Upper lobe of left lung (tissue), 4 donors: Measurements from ENCODE around the gene RGP1.

ENCODE experiments used
- CTCF ChIP-seq, 6 experiments: fragments of 450-650 bp in 4 of 6; fragments of 200-600 bp in 2 of 6; sonication (generic) in 2 of 6; IDR thresholded peaks; one replicate each; pipeline ENCODE4 v1.5.1; 2016 to 2019; ENCODE audit warnings: antibody characterized with exemption in 6 of 6
- POLR2AphosphoS5 ChIP-seq, 2 donors: sonication (generic); formaldehyde crosslinking; IDR thresholded peaks; one replicate each; pipeline ENCODE4 v1.5.1; 2017; ENCODE audit warnings: antibody characterized with exemption in 2 of 2

DNA sequence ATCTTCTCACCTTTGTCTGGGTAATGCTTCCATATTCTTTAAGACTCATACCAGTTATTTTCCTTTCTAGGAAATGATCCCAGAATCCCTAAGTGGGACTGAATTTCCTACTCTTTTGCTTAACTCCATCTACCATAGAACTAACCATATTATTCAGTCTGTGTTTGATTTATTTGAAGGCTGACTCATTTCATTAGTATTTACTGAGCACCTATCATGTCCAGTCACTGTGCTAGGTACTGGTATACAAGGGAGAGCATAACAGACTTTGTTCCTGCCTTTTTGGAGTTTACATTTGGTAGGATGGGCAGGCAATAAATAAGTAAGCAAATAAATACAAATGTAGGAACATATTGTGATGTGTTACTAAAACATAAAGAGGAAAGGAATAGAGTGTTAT is 46.6 kb downstream of the RGP1 start:
- TF ChIP-seq POLR2AphosphoS5 (IDR thresholded peaks at IDR 0.05) (no peak), CTCF (IDR thresholded peaks at IDR 0.05) (no peak)
